GM21717 (cell line): Measurements from ENCODE around the gene LIPG.
"Not testable (repeated sequence)": the region's sequence is repeated elsewhere in the genome, so short reads cannot be mapped to it uniquely, and the experiment has no call there.

Experiments
- ATAC-seq: cut with Tn5 transposase; IDR thresholded peaks from one replicate; pipeline ENCODE4 v1.9.1; 2021; ENCODE audit warnings: mild to moderate bottlenecking, moderate library complexity; ENCODE audit not compliant: unreplicated experiment

Gene LIPG

DNA sequence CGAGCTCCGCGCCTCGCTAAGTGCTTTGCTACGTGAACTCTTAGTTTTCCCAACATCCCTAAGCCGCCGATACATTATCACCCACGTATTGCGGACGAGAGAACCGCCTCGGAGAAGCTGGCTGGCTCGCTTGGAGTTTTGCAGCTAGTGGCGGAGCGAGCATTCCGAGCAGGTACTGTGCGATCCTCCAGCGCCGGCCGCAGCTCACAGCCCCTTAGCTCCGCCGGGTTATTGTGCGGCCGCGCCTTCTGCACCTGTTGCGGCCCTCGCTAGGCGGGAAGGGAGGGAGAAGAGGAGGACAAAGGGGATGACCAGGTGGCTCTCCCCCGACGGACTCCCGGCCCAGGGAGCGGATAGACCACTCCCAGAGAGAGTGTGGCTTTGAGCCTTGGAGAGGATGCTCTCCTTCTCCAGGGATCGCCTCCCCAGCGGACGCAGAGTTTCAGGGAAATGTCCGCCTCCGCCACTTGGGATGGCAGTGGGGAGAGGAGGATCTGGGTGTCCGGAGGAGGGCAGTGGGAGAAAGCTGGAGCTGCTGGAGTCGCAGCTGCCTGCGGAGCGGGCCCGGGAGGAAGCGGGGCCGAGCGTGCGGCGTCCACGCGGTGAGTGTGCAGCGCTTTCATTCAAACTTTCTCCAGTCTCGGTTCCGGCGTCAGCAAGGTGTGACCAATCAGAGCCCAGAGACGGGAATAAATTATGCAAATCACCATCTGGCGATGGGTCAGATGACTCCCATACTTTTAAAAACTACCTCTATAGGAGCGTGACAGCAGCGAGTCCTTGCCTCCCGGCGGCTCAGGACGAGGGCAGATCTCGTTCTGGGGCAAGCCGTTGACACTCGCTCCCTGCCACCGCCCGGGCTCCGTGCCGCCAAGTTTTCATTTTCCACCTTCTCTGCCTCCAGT lies at the start of gene LIPG:
Gene LIPG, plus strand, starts transcription at position 769 of the 905 bp plus-strand sequence. CDS start 252 bp downstream, outside the sequence.
- ATAC-seq = no peak

GRCh38 chr18:49512876-49513275 lies 49.0 kb upstream of the LIPG start:
- not testable (repeated sequence) for ATAC-seq

DNA sequence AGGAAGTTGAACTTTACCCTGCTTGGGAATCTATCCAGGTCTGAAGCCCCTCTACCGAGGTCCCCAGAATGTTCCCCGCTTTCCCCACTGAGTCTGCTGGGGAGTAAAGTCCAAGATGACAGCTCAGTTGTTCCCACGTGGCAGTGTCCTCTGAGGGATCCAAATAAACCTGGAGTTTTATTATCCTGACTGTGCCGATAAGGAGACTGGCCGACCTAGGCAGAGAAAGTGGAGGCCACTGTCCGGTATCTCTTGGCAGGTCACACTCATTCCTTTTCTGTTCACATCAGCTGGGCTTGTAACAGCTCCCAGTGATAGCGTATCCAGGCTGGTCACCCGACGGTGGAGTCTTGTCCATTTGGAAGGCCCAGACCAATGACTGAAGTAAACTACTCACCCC lies 47.3 kb upstream of the LIPG start:
- no peak for ATAC-seq

GRCh38 chr18:49515003-49515402 lies 46.9 kb upstream of the LIPG start:
- not testable (repeated sequence) for ATAC-seq

DNA sequence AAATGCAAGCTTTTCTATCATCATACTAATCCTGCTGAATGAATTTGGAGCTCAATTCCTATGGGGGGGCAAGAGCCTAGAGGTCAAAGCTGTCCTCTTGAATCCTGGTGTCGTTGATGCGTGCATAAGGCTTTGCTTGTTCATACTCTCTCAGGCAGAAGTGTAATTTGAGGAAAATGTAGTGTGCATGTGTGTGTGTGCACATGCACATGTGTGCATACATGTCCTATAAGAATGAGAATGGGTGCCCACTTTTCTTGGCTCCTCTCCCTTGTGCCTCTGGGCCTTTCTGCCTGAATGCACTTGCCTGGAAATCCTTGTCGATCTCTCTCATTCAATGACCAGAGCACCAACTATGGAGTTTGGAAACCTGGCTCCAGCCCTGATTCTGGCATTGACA lies 46.3 kb upstream of the LIPG start:
- no peak for ATAC-seq

DNA sequence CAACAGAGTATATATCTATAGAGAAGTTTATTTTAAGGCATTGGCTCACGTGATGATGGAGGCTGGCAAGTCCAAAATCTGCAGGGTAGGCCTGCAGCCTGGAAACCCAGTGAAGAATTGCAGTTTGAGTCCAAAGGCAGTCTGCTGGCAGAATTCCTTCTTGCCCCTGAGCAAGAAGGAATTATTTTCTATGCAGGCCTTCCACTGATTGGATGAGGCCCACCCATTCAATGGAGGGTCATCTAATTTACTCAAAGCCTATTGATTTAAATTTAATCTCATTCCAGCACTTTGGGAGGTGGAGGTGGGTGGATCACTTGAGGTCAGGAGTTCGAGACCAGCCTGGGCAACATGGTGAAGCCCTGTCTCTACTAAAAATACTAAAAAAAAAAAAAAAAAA lies 44.4 kb upstream of the LIPG start:
- ATAC-seq = no peak

- ATAC-seq = no peak
These were observed 42.5 kb upstream of the LIPG start for GRCh38 chr18:49519101-49519971.

DNA sequence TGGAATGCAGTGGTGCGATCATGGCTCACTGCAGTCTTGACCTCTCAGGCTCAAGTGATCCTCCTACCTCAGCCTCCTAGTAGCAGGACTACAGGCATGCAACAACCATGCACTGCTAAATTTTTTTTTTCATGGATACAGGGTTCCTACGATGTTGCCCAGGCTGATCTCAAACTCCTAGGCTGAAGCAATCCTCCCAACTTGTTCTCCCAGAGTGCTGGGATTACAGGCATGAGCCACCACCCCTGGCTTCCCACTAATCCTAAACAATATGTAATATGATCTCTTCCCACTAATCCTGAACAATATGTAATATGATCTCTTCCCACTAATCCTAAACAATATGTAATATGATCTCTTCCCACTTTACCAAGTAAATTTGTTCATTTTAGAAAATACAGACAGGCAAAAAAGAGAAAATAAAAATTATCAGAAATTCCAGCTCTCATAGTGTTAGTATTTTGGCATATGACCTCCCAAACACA lies 41.2 kb upstream of the LIPG start:
- ATAC-seq = no peak

- no peak for ATAC-seq
These were observed 40.5 kb upstream of the LIPG start for GRCh38 chr18:49521216-49521835.

DNA sequence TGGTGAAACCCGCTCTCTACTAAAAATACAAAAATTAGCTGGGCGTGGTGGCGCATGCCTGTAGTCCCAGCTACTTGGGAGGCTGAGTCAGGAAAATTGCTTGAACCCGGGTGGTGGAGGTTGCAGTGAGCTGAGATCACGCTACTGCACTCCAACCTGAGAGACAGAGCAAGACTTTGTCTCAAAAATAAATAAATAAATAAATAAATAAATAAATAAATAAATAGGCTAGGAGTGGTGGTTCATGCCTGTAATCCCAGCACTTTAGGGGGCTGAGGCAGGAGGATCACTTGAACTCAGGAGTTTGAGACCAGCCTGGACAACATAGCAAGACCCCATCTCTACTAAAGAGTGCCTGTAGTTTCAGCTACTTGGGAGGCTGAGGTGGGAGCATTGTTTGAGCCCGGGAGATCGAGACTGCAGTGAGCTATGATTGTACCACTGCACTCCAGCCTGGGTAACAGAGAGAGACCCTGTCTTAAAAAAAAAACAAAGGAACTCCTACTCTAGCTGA lies 38.2 kb upstream of the LIPG start:
- ATAC-seq = not testable (repeated sequence)

DNA sequence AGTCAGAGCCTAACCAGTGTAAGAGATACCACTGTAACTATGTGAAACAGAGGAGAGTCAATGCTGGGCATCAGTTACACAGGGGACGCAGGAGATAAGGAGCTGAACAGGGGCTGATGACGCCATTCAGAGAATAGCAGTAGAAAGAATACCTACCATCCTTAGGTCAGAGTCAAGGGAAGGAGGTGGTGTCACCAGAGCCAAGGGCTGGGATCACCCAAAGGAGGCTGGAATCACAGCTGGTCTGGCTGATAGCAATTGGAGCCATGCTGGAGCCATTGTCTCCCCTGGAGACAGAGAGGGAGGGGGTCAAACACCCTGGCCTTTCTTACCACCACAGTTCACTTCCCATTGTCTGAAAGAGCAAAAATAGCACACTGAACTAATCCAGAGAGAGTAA lies 37.5 kb upstream of the LIPG start:
- ATAC-seq = no peak

DNA sequence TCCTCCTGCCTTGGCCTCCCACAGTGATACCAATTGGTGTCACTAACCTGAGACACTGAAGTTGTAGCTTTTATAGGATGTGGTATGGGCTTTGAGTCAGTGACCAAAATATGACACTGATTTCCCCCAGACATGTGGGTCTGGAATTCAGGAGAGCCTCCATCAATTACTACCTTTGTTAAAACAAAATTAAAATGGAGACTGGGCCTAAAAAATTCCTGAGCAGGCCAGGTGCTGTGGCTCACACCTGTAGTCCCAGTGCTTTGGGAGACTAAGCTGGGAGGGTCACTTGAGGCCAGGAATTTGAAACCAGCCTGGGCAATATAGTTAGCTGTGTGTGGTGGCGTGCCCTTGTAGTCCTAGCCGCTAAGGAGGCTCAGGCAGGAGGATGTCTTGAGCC lies 36.9 kb upstream of the LIPG start:
- no peak for ATAC-seq

DNA sequence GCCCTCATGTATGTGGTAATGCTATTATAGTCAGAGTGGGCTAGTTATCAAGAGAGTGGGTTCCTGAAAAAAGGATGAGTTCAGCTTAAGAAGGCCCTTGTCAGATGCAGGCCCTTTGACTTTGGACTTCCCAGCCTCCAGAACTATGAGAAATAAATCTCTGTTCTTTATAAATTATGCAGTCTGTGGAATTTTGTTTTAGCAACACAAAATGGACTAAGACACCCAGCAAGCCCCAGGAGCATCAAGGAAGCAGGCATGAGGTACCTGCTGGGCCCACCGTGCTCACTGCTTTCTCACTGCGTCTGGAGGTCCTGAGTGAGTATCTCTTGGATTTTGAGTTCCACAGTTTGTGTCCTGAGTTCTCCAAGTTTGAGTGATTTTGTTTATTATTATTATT lies 35.9 kb upstream of the LIPG start:
- no peak for ATAC-seq

GRCh38 chr18:49527631-49528327 lies 34.1 kb upstream of the LIPG start:
- no peak for ATAC-seq

DNA sequence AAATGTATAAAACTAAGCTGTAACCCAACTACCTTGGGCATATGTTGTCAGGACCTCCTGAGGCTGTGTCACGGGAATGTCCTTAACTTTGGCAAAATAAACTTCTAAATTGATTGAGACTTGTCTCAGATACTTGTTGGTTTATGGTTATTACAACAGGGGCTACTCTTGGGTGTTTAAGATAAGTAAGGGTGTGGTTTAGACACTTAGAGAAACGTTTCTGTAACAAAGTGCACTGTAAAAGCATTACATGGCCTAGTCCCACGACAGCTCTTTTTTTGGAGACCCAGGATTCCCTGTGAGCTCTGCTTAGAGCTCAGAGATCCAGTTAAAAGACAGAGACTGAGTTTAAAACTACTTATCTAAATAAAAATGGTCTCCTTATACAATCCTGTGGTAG lies 32.3 kb upstream of the LIPG start:
- no peak for ATAC-seq

GRCh38 chr18:49531678-49532153 lies 30.1 kb upstream of the LIPG start:
- no peak for ATAC-seq

GRCh38 chr18:49534846-49535601 lies 26.8 kb upstream of the LIPG start:
- no peak for ATAC-seq

- no peak for ATAC-seq
These were observed 24.5 kb upstream of the LIPG start for GRCh38 chr18:49537232-49537896.

DNA sequence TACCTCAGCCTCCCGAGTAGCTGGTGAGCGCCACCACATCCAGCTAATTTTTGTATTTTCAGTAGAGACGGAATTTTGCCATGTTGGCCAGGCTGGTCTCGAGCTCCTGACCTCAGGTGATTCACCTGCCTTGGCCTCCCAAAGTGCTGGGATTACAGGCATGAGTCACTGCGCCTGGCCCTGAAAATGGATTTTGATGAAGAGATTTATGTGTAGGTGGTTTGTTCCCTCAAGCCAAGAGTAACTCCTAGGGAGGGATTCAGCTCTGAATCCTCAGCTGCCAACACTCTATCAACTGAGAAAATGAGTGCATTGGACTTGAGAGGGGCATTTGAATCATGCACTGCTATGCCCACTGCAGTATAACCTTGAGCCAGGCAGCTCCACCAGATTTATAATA lies 17.5 kb upstream of the LIPG start:
- ATAC-seq = no peak
